NCI-H510A (cell line): ENCODE results near the gene ABCB11.
"Not testable (repeated sequence)": the region's sequence is repeated elsewhere in the genome, so short reads cannot be mapped to it uniquely, and the experiment has no call there.

Experiments
- DNase-seq: peaks from one replicate; lab custom pipeline; 2025; lab: John Stamatoyannopoulos, UW

ABCB11 gene

GRCh38 chr2:168892327-168892726, 138.8 kb downstream of the ABCB11 start:
- DNase-seq: no peak

- peak; percentile 73 for DNase-seq
Measured at GRCh38 chr2:168890006-168890782, 140.9 kb downstream of the ABCB11 start, which contains the start of gene SPC25. Gene SPC25, minus strand, starts transcription at chr2:168890430. Its CDS starts 911 bp downstream, at chr2:168889519.

- no peak for DNase-seq
Measured at GRCh38 chr2:168889635-168890005, 141.5 kb downstream of the ABCB11 start.

DNA sequence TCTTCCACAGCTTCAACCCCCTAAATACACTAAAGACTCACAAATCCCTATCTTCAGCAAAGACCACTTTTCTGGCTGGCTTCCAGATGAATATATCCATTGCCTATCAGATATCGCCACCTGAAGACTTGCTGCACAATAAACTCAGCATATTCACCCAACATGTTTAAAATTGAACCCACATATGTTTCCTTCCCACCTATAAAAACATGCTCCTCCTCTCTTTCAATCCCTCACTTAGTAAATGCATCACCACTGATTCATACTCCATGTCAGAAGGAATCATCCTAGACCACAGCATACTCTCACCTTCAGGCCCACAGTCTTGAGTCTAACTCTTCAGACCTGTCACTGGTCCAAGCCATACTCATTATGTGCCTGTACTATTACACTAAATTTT, 146.1 kb downstream of the ABCB11 start:
- DNase-seq: no peak

DNA sequence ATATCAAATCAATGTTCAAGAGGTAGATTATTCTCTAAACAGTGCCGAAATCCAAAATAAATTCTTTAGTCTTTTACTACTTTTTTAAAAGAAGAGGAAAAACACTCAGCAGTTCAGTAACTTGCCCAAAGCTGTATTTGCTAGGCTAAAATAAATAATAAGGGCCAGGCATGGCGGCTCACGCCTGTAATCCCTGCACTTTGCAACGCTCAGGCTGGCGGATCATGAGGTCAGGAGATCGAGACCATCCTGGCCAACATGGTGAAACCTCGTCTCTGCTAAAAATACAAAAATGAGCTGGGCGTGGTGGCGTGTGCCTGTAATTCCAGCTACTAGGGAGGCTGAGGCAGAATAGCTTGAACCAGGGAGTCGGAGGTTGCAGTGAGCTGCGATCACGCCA, 149.0 kb downstream of the ABCB11 start:
- DNase-seq: not testable (repeated sequence)

GRCh38 chr2:168874368-168875054, 156.6 kb downstream of the ABCB11 start:
- no peak for DNase-seq

DNA sequence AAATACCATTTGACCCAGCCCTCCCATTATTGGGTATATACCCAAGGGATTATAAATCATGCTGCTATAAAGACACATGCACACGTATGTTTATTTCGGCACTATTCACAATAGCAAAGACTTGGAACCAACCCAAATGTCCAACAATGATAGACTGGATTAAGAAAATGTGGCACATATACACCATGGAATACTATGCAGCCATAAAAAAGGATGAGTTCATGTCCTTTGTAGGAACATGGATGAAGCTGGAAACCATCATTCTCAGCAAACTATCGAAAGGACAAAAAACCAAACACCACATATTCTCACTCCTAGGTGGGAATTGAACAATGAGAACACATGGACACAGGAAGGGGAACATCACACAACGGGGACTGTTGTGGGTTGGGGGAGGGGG, 160.3 kb downstream of the ABCB11 start:
- DNase-seq: not testable (repeated sequence)
